NK-92 (cell line): ENCODE measurements around the gene SP9.
"Not testable (repeated sequence)": the region's sequence is repeated elsewhere in the genome, so short reads cannot be mapped to it uniquely, and the experiment has no call there.

Source experiments
- DNase-seq: peaks from one replicate; lab custom pipeline; 2025; ENCODE audit not compliant: unreplicated experiment; lab: John Stamatoyannopoulos, UW

Gene SP9

DNA sequence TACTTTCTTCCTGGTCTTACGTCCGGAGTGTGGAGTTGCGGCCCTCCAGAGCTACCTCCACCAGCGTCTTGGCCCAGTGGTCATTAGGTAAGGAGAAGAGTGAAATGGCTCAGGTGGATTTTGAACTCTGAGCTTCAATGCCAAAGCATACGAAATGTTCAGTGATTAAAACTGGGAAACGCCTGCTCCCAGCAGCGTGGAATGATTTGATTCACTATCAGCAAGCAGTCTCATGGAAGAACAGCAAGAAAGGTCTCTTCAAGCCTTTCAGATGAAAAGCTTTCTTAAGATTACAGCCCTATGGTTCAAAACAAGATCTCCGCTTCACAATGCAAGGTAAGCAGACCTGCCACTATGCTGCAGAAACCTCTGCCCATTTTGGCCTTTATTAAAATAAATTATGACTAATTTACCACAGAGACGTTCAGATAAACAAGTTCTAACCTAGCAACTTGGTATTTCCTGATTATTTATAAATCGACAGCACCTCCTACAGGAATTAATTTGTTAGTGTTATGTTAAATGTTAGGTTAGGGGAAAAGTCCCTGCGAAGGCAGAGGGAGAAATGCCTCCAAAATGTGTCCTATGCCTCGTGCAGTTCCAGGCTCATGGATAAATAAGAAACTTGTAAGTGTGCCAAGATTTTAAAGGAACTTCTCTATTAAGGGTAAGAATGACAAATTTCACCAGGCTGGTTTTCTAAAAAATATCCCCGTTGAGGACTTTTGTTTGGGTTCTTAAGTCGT is 10.1 kb downstream of the SP9 start:
- DNase-seq = no peak

DNA sequence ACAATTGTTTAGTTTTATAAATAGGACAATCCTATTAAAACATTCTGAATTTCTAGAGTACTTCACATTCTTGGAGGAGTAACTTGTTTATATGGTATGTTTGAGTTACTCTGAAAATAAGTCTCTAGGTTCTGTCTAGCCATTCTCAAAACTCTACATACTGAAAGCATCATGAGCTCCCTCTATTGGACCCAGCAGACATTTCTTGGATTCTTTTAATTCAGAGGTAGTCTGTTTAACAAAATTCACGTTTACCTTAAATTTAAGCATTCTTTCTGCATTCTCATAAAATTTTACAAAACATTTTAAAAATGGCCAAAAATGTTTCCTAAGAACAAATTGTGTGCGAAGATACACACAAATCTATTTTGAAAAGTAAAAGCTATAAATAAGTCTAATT is 15.3 kb downstream of the SP9 start:
- no peak for DNase-seq

DNA sequence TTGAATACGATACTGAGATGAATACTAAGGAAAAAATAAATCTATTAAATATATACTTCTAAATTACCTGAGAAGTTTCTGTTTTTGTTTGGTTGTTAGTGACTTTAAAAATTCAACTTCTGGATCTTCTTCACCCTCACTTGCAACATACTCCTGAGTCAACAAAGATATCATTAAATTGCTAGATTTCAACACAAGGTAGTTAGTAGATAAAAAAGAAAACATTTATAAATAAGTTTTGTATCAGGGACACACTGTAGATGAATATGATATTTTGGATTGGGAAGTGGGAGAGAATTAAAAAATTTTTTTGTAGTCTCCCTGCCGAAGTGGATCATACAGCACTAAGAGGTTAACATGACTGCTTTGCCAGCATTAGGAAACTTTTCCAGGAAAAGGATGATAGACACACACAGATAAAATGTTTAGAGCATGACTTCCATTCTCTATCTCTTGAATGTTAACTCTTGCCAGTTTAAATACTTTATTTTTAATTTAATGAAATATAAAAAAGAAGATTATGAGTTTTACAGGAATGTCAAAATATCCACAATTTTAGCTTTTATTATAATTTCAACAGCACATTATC is 15.9 kb downstream of the SP9 start:
- no peak for DNase-seq

DNA sequence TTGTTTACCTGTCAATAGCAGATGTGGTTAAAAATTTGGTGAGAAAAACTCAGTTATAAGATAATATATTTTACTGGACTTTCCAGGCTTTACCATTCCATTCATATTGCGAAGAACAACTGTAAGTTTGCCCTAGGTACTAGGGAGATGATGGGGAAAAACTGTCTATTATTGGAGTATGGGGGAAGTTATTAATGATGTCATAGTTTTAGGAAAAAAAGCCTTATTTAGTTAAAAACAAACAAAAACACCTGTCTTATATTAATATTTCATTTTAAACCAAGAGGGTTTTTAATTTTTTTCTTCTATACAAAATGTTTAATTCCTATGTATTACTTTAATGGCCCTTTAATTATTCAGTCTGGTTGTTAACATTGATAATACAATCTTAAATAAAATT is 18.2 kb downstream of the SP9 start:
- no peak for DNase-seq

DNA sequence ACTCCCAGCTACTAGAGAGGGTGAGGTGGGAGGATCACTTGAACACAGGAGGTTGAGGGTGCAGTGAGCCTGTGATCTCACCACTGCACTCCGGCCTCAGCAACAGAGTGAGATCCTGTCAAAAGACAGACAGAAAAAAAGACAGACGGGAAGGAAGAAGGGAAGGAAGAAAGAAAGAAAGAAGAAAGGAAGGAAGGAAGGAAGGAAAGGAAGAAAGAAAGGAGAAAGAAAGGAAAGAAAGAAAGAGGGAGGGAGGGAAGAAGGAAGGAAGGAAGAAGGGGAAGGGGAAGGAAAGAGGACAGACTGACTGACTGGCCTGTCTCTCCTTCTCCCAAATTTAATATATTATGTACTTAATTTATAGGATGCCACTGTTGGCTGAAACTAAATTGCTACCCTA is 21.6 kb downstream of the SP9 start:
- no peak for DNase-seq

DNA sequence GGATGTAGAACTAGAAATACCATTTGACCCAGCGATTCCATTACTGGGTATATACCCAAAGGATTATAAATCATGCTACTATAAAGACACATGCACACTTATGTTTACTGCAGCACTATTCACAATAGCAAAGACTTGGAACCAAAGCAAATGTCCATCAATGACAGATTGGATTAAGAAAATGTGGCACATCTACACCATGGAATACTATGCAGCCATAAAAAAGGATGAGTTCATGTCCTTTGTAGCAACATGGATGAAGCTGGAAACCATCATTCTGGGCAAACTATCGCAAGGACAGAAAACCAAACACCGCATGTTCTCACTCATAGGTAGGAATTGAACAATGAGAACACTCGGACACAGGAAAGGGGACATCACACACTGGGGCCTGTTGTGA is 24.9 kb downstream of the SP9 start:
- DNase-seq = not testable (repeated sequence)

DNA sequence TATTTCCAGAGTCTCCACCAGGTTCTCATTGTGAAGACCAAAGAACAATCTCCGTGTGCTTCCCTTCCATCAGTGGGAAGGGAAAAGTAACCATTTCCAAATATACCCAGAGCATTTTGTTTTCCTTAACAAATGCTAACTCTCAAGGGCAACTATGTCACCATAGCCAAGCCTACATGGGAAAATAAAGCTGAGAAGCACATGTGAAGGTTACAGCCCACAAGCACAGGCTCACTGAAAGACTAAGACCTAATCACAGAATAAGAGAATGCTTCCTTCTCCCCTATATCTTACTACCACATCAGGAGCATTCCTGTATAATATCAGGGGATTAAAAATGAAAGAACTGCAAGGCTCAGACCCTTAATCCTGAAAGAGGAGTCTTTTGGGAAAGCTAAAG is 28.2 kb downstream of the SP9 start:
- no peak for DNase-seq

DNA sequence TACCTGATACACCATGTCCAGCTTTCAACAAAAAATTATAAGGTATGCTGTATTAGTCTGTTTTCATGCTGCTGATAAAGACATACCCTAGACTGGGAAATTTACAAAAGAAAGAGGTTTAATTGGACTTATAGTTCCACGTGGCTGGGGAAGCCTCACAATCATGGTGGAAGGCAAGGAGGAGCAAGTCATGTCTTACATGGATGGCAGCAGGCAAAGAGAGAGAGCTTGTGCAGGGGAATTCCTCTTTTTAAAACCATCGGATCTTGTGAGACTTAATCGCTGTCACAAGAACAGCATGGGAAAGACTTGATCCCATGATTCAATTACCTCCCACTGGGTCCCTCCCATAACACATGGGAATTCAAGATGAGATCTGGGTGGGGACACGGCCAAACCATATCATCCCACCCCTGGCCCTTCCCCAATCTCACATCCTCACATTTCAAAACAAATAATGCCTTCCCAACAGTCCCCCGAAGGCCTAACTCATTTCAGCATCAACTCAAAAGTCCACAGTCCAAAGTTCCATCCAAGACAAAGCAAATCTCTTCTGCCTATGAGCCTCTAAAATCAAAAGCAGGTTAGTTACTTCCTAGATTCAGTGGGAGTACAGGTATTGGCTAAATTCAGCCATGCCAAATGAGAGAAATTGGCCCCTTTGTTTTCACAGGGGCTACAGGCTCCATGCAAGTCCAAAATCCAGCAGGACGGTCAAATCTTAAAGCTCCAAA is 28.9 kb downstream of the SP9 start:
- DNase-seq = not testable (repeated sequence)

DNA sequence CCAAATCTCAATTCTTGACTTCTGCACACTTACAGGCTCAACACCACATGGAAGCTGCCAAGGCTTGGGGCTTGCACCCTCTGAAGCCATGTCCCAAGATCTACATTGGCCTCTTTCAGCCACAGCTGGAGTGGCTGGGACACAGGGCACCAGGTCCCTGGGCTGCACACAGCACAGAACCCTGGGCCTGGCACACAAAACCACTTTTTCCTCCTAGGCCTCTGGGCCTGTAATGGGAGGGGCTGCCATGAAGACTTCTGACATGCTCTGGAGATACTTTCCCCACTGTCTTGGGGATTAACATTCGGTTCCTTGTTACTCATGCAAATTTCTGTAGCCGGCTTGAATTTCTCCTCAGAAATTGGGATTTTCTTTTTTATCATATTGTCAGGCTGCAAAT is 29.9 kb downstream of the SP9 start:
- no peak for DNase-seq

DNA sequence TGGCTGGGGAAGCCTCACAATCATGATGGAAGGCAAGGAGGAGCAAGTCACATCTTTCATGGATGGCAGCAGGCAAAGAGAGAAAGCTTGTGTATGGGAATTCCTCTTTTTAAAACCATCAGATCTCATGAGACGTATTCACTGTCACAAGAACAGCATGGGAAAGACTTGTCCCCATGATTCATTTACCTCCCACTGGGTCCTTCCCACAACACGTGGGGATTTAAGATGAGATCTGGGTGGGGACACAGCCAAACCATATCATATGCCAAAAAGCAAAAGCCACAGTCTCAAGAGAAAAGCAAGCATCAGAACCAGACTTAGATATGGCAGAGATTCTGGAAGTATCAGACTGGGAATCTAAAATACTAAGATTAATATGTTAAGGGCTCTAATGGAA is 30.8 kb downstream of the SP9 start:
- DNase-seq = no peak

DNA sequence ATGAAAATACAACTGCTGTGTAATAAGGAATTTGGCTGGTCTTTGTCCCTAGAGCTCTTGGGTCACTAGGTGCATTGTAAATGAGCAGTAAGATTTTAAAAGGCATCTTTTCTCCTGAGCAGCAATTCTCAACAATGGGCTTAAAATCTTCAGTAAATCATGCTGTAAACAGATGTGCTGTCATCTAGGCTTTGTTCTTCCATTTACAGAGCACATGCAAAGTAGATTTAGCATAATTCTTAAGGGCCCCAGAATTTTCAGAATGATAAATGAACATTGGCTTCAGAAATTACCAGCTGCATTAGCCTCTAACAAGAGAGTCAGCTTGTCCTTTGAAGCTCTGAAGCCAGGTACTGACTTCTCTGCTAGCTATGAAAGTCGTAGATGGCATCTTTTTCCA is 33.9 kb downstream of the SP9 start:
- no peak for DNase-seq

DNA sequence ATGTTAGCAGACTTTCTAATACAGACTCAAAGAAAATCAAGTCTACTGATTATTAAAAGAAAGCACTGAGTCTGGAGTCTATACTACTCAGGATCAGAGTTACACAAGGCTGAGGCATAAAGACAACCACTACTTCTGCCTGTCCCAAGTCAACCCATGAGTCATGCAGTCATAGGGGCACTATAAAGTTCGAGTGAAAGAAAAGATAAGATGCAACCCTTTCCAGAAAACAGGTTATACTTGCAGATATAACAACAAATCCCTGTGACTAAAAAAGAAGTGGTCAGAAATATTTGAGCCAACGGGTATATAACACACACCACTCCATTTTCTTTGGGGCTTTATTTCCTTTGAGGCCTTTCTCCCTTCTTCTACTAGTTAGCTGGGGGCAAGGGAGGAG is 42.2 kb downstream of the SP9 start:
- DNase-seq = no peak

DNA sequence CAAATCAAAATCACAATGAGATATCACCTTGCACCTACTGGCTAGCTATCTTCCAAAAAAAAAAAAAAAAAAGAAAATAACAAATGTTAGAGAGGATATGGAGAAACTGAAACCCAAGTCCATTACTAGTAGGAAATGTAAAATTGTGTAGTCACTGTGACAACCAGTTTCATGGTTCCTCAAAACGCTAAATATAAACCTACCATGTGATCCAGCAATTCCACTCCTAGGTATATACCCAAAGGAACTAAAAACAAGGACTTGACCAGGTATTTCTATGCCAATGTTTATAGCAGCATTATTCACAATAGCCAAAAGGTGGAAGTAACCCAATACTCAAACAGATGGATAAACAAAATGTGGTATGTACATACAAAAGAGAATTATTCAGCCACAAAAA is 49.0 kb downstream of the SP9 start:
- no peak for DNase-seq

DNA sequence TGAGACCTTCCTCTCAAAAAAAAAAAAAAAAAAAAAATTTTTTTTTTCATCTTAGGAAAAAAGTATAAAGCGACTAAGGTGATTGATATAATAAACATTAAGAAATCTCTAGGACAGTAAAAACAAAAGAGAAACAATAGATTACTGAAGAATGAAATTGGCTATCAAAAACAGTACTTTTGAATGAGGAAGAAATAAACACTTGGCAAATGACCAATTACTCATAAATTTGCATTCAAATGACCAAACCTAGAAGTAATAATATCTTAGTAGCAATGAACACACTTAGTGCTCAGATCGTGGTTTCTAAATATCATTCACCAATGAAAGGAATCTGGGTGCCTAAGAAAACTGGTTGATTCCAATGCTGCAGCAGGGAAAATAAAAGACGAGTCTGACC is 50.4 kb downstream of the SP9 start:
- DNase-seq = no peak
